ENCODE results near the gene LPP.

DNA sequence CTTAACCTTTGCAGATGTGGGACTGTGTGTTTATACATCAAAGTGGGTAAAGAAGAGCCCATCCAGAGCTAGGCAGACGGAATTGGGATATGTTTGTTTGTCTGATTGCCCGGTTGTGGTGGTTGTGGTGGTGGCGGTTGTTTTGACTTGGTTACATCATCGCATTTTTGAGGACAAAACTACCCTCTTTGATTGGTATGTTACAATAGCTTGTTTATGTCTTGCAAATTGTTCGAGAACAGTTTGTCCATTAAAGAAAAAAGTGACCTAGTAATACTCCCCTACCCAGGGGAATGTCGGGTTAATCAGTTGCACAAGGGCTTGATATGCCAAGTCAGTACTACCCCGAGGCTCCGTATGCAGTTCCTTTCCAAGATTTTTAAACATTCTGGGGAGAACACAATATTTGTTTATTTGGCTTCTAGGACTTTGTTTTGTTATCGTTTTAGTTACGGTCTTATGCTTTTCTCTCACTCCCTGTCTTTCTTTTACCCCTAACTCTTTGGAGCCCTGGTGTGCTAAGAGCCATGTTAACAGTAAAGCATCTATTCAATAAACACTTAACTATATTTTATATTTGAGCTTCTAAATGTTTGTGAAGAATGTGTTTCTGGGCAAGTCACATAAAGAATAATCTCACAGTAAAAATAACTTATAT, 315.4 kb downstream of the LPP start:
- TF ChIP-seq, protein P1, sequence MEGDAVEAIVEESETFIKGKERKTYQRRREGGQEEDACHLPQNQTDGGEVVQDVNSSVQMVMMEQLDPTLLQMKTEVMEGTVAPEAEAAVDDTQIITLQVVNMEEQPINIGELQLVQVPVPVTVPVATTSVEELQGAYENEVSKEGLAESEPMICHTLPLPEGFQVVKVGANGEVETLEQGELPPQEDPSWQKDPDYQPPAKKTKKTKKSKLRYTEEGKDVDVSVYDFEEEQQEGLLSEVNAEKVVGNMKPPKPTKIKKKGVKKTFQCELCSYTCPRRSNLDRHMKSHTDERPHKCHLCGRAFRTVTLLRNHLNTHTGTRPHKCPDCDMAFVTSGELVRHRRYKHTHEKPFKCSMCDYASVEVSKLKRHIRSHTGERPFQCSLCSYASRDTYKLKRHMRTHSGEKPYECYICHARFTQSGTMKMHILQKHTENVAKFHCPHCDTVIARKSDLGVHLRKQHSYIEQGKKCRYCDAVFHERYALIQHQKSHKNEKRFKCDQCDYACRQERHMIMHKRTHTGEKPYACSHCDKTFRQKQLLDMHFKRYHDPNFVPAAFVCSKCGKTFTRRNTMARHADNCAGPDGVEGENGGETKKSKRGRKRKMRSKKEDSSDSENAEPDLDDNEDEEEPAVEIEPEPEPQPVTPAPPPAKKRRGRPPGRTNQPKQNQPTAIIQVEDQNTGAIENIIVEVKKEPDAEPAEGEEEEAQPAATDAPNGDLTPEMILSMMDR (IDR thresholded peaks at IDR 0.05 in 4 of 5, conservative IDR thresholded peaks at IDR 0.05 in 1 of 5) = no peak
- TF ChIP-seq POLR2A (IDR thresholded peaks at IDR 0.05) = no peak

Data from gastrocnemius medialis (tissue), 4 donors.